HepG2 (cell line): ENCODE results near the gene TCEANC2. TPM values are rescaled to one million over a fixed set of nuclear protein-coding genes. Genes with fewer than 3 reads are reported as not detected.

Experiments used
- CCDC6 ChIP-seq: sonication (generic); formaldehyde crosslinking; IDR thresholded peaks from 2 replicates; pipeline ENCODE4 v1.8.1; 2022; ENCODE audit warnings: mild to moderate bottlenecking, missing genetic modification reagents, moderate library complexity
- ETV5 ChIP-seq: IDR thresholded peaks from 2 replicates; pipeline ENCODE4 v1.6.1; 2018; ENCODE audit warnings: missing biosample characterization, missing genetic modification reagents, inconsistent platforms, borderline replicate concordance
- FOXP4 ChIP-seq: sonication (generic); formaldehyde crosslinking; IDR thresholded peaks from 2 replicates; pipeline ENCODE4 v1.4.0; 2020; ENCODE audit warnings: missing genetic modification reagents
- GATAD2A ChIP-seq: IDR thresholded peaks from 2 replicates; pipeline ENCODE4 v1.6.1; 2016
- HDAC2 ChIP-seq: sonication (generic); formaldehyde crosslinking; IDR thresholded peaks from 2 replicates; pipeline ENCODE4 v1.4.0; 2020; ENCODE audit warnings: missing genetic modification reagents
- HINFP ChIP-seq: sonication (generic); formaldehyde crosslinking; IDR thresholded peaks from 2 replicates; pipeline ENCODE4 v1.4.0; 2020; ENCODE audit warnings: low read depth, mild to moderate bottlenecking, missing genetic modification reagents
- KDM3A ChIP-seq: IDR thresholded peaks from 2 replicates; pipeline ENCODE4 v1.6.1; 2018; ENCODE audit warnings: low read depth, missing compliant biosample characterization
- NAIF1 ChIP-seq: sonication (generic); formaldehyde crosslinking; IDR thresholded peaks from 2 replicates; pipeline ENCODE4 v1.5.0; 2020; ENCODE audit warnings: mild to moderate bottlenecking, missing genetic modification reagents, borderline replicate concordance
- NR2F2 ChIP-seq: IDR thresholded peaks from 2 replicates; pipeline ENCODE4 v1.6.1; 2012; ENCODE audit warnings: low read depth, inconsistent platforms, borderline replicate concordance
- PHF21A ChIP-seq: sonication (generic); formaldehyde crosslinking; IDR thresholded peaks from 2 replicates; pipeline ENCODE4 v1.5.0; 2020; ENCODE audit warnings: mild to moderate bottlenecking, missing genetic modification reagents
- RBM22 ChIP-seq: fragments of 200-400 bp; formaldehyde crosslinking; optimal IDR thresholded peaks from 2 replicates; pipeline ENCODE3; 2017; ENCODE audit warnings: mild to moderate bottlenecking, low read length, moderate library complexity
- RXRB ChIP-seq: IDR thresholded peaks from 2 replicates; pipeline ENCODE4 v1.6.1; 2016; ENCODE audit warnings: borderline replicate concordance, missing genetic modification reagents, missing compliant biosample characterization
- SMYD3 ChIP-seq: sonication (generic); formaldehyde crosslinking; IDR thresholded peaks from 2 replicates; pipeline ENCODE4 v1.8.1; 2023; ENCODE audit warnings: mild to moderate bottlenecking, missing genetic modification reagents
- TEAD2 ChIP-seq: sonication (generic); formaldehyde crosslinking; IDR thresholded peaks from 2 replicates; pipeline ENCODE4 v1.9.0; 2021; ENCODE audit warnings: missing genetic modification reagents
- TEAD3 ChIP-seq: optimal IDR thresholded peaks from 2 replicates; pipeline ENCODE3; 2016; ENCODE audit warnings: borderline replicate concordance
- ZBTB14 ChIP-seq: sonication (generic); formaldehyde crosslinking; IDR thresholded peaks from 2 replicates; pipeline ENCODE4 v1.4.0; 2020; ENCODE audit warnings: missing genetic modification reagents
- ZBTB46 ChIP-seq: sonication (generic); formaldehyde crosslinking; IDR thresholded peaks from 2 replicates; pipeline ENCODE4 v1.4.0; 2020; ENCODE audit warnings: mild to moderate bottlenecking, missing genetic modification reagents, borderline replicate concordance
- ZFP36L1 ChIP-seq: sonication (generic); formaldehyde crosslinking; IDR thresholded peaks from 2 replicates; pipeline ENCODE4 v1.8.0; 2022; ENCODE audit warnings: mild to moderate bottlenecking, missing genetic modification reagents, moderate library complexity
- ZNF362 ChIP-seq: sonication (generic); formaldehyde crosslinking; IDR thresholded peaks from 2 replicates; pipeline ENCODE4 v1.4.0; 2020; ENCODE audit warnings: missing genetic modification reagents, mild to moderate bottlenecking, borderline replicate concordance
- ZNF543 ChIP-seq: sonication (generic); formaldehyde crosslinking; IDR thresholded peaks from 2 replicates; pipeline ENCODE4 v1.4.0; 2020; ENCODE audit warnings: mild to moderate bottlenecking, missing genetic modification reagents
- ZNF644 ChIP-seq: IDR thresholded peaks from 2 replicates; pipeline ENCODE4 v1.6.1; 2016; ENCODE audit warnings: low read depth
- ZNF703 ChIP-seq: sonication (generic); formaldehyde crosslinking; IDR thresholded peaks from 2 replicates; pipeline ENCODE4 v1.5.1; 2020; ENCODE audit warnings: missing genetic modification reagents, mild to moderate bottlenecking, moderate library complexity, borderline replicate concordance
- ZNF724P ChIP-seq: sonication (generic); formaldehyde crosslinking; IDR thresholded peaks from 2 replicates; pipeline ENCODE4 v1.8.0; 2022; ENCODE audit warnings: missing genetic modification reagents, borderline replicate concordance
- ZNF761 ChIP-seq: sonication (generic); formaldehyde crosslinking; conservative IDR thresholded peaks from 2 replicates; pipeline ENCODE4 v1.4.0; 2020; ENCODE audit warnings: mild to moderate bottlenecking, missing genetic modification reagents
- ZNF879 ChIP-seq: sonication (generic); formaldehyde crosslinking; IDR thresholded peaks from 2 replicates; pipeline ENCODE4 v1.8.1; 2023; ENCODE audit warnings: missing genetic modification reagents
- polyA plus RNA-seq, 8 experiments: library from polyadenylated mRNA; depleted of rRNA in 3 of 8; stranded (reverse) in 7 of 8; unstranded in 1 of 8; fragments of >200 nt; fragmentation: Illumina TruSeq in 4 of 8; extraction: Trizol in 4 of 8; gene quantifications; 2 replicates each; pipeline versions ENCODE4 v1.2.1 to v1.2.3, GENCODE V29; 2011 to 2016; ENCODE audit warnings: low read depth in 4 of 8, missing spikeins in 1 of 8, mixed read lengths in 1 of 8; ENCODE audit not compliant: insufficient read depth in 1 of 8
- total RNA-seq, 5 experiments: library from RNA; depleted of rRNA; stranded (reverse); fragments of >200 nt; fragmentation: Illumina TruSeq; extraction: Trizol; gene quantifications; 2 replicates each; pipeline ENCODE4 v1.2.3, GENCODE V29; 2016; ENCODE audit warnings: low read depth in 1 of 5

TCEANC2 gene
- total and polyA plus RNA-seq, 2 of the 13 experiments (the other 11 are each of a cell fraction or from before 2014, with no cell fraction given): 3.8 to 5.0 TPM

- TF ChIP-seq RXRB: peak; percentile 96
- peak; percentile 73 for TF ChIP-seq GATAD2A (CRISPR knock-in tag)
- no peak for TF ChIP-seq ZNF543 (CRISPR knock-in tag)
- TF ChIP-seq ZBTB14: no peak
- no peak for TF ChIP-seq RBM22
- TF ChIP-seq ZNF644 (CRISPR knock-in tag): peak; percentile 3; the same call in 1 of the 2 replicates
- TF ChIP-seq PHF21A: peak; percentile 85
- TF ChIP-seq CCDC6: 0 out of 2 replicates have a peak, but pooled peaks have one; percentile 35
- no peak for TF ChIP-seq ZBTB46 (CRISPR knock-in tag)
- TF ChIP-seq HINFP (CRISPR knock-in tag): no peak
- TF ChIP-seq FOXP4: peak; percentile 71
- TF ChIP-seq ZNF703: no peak
- 0 out of 2 replicates have a peak, but pooled peaks have one; percentile 36 for TF ChIP-seq KDM3A (CRISPR knock-in tag)
- TF ChIP-seq ZNF879: no peak
- TF ChIP-seq ZNF724P (CRISPR knock-in tag): peak; percentile 51; the same call in 1 of the 2 replicates
- peak; percentile 59; the same call in 1 of the 2 replicates for TF ChIP-seq HDAC2 (CRISPR knock-in tag)
- no peak for TF ChIP-seq ZNF761 (CRISPR knock-in tag)
- no peak for TF ChIP-seq TEAD2 (CRISPR knock-in tag)
- TF ChIP-seq SMYD3 (CRISPR knock-in tag): no peak
- peak; percentile 57; the same call in 1 of the 2 replicates for TF ChIP-seq ETV5
- no peak for TF ChIP-seq ZFP36L1
- no peak for TF ChIP-seq NAIF1
- peak; percentile 16 for TF ChIP-seq TEAD3
- no peak for TF ChIP-seq ZNF362 (CRISPR knock-in tag)
- peak; percentile 86 for TF ChIP-seq NR2F2
Measured at GRCh38 chr1:54080598-54081049, 27.2 kb downstream of the TCEANC2 start (continued).
